ENCODE results near the gene GPR31. TPM values are rescaled to one million over a fixed set of nuclear protein-coding genes. Genes with fewer than 3 reads are reported as not detected.

The GPR31 gene
- total and polyA plus RNA-seq, 2 donors from 2014 or later, result 0.16 TPM; not detected in 1

DNA sequence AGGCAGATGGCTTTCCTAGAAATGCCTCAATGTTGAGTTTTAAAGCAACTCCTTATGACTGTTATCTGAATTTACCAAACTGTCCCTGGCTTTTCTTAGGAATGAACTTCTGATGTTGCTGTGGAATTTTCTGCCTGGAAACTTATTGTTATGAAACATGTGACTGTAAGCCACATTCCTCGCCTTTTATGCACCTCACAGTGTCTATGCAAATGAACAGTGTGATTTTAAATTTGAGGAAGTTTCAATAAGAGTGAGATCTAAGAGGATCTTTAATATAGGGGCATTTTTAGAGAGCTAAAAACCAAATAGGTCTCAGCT, 37.2 kb downstream of the GPR31 start:
- no peak for TF ChIP-seq CTCF (IDR thresholded peaks at IDR 0.05; ENCODE audit: borderline replicate concordance, extremely low read depth, insufficient read depth)
- intact Hi-C loops (cut with DNase I), result no loop called here
- H3K27ac ChIP-seq (ENCODE audit: low read depth in 2 of 2, low read length in 2 of 2), result no peak overlapping the region

DNA sequence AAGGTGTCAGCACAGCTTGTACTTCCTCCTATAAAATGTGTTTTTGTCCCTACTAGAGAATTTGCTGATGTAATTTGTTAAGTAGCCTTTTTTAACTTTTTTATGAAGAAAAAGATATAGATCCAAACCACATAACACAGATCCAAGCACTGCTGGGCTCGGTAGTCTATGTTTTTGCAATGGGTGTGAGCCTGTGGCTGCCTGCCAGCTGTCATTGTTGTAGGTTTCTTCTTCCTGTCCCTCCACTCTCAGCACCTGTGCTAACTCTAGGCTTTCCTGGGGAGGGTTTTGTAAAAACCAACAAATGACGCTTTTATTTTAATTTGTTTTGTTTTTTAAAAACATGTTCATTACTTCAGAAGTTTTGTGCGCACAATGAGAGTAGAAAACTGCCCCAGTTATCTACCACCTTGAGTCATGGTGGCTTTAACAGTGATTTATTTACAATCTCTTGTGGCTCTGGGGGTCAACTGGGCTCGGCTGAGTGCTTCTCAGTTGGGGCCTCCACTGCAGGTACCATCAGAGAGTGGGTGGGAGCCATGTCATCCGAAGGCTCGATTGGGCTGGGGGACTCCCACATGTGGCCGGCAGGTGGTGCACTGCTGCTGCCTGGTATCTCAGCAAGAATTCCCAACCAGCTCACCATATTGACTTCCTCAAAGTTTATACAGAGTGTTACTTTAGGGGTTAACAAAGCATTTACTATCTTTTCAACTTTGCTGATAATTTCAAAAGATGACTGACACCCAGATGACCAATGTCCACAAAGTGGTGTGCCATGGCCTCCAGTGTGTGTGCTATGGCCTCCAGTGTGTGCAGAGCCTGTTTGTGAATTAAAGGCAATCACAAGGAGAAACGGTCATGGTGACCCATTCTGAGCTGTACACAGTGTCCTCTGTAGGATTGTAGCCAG, 37.9 kb downstream of the GPR31 start:
- Histone ChIP-seq H3K9me3 (ENCODE audit: control insufficient read depth in 2 of 3, insufficient read depth in 1 of 3, low read length in 3 of 3) (no peaks in the 10 kb centered on the region), H3K9ac (ENCODE audit: low read length in 3 of 3) (no peak overlapping the region), H3K27me3 (ENCODE audit: control insufficient read depth, insufficient read depth, low read length) (no peaks in the 10 kb centered on the region), H3K27ac (ENCODE audit: low read depth in 2 of 2, low read length in 2 of 2) (no peak overlapping the region), H3K36me3 (ENCODE audit: control insufficient read depth in 2 of 3, insufficient read depth in 3 of 3, low read length in 3 of 3) (no peaks in the 10 kb centered on the region), H3K4me1 (ENCODE audit: control insufficient read depth in 2 of 3, insufficient read depth in 2 of 3, low read depth in 1 of 3, low read length in 3 of 3) (peaks cover 0 to 2% (median 0%) of the 10 kb centered on the region in 3 donors), H3K4me3 (ENCODE audit: low read length in 3 of 3) (no peak overlapping the region)
- FAIRE-seq (no peak), DNase-seq (no peak)
- no peak for TF ChIP-seq CTCF (IDR thresholded peaks at IDR 0.05; ENCODE audit: borderline replicate concordance, extremely low read depth, insufficient read depth)
- intact Hi-C loops (cut with DNase I), result no loop called here

More for the DNA sequence above, 37.2 kb downstream of the GPR31 start:
- Histone ChIP-seq H3K9me3 (ENCODE audit: control insufficient read depth in 2 of 3, insufficient read depth in 1 of 3, low read length in 3 of 3) (no peaks in the 10 kb centered on the region), H3K4me3 (ENCODE audit: low read length in 3 of 3) (no peak overlapping the region), H3K4me1 (ENCODE audit: control insufficient read depth in 2 of 3, insufficient read depth in 2 of 3, low read depth in 1 of 3, low read length in 3 of 3) (peaks cover 0 to 2% (median 0%) of the 10 kb centered on the region in 3 donors), H3K27me3 (ENCODE audit: control insufficient read depth, insufficient read depth, low read length) (no peaks in the 10 kb centered on the region), H3K9ac (ENCODE audit: low read length in 3 of 3) (no peak overlapping the region), H3K36me3 (ENCODE audit: control insufficient read depth in 2 of 3, insufficient read depth in 3 of 3, low read length in 3 of 3) (no peaks in the 10 kb centered on the region)
- DNase-seq, result no peak
- FAIRE-seq, result no peak

- H3K9me3 ChIP-seq (ENCODE audit: control insufficient read depth in 2 of 3, insufficient read depth in 1 of 3, low read length in 3 of 3), result no peaks in the 10 kb centered on the region
- H3K9ac ChIP-seq (ENCODE audit: low read length in 3 of 3), result no peak overlapping the region
- DNase-seq (no peak), FAIRE-seq (no peak)
- H3K4me1 ChIP-seq (ENCODE audit: control insufficient read depth in 2 of 3, insufficient read depth in 2 of 3, low read depth in 1 of 3, low read length in 3 of 3), result peaks cover 0 to 2% (median 0%) of the 10 kb centered on the region in 3 donors
- intact Hi-C loops (cut with DNase I), result no loop called here
- no peaks in the 10 kb centered on the region for H3K36me3 ChIP-seq (ENCODE audit: control insufficient read depth in 2 of 3, insufficient read depth in 3 of 3, low read length in 3 of 3)
- no peaks in the 10 kb centered on the region for H3K27me3 ChIP-seq (ENCODE audit: control insufficient read depth, insufficient read depth, low read length)
- no peak overlapping the region for H3K27ac ChIP-seq (ENCODE audit: low read depth in 2 of 2, low read length in 2 of 2)
- no peak for TF ChIP-seq CTCF (IDR thresholded peaks at IDR 0.05; ENCODE audit: borderline replicate concordance, extremely low read depth, insufficient read depth)
- no peak overlapping the region for H3K4me3 ChIP-seq (ENCODE audit: low read length in 3 of 3)
Observed at GRCh38 chr6:167118839-167119238, 38.9 kb downstream of the GPR31 start.

All from kidney (tissue), 14 donors.